OCI-LY7 (cell line): ENCODE data around the gene CFAP157.

Source experiments
- EZH2phosphoT487 ChIP-seq: fragments of 200-600 bp; sonication (generic); IDR thresholded peaks from 2 replicates; pipeline ENCODE4 v1.6.1; 2018; ENCODE audit warnings: low read depth, borderline replicate concordance, mild to moderate bottlenecking, mixed run types, antibody characterized with exemption, low read length, moderate library complexity, mixed read lengths
- TF ChIP-seq, protein P1 (sequence below): fragments of 200-600 bp; sonication (generic); conservative IDR thresholded peaks from 2 replicates; pipeline ENCODE4 v1.5.1; 2014; ENCODE audit warnings: mild to moderate bottlenecking, antibody characterized with exemption, low read length, moderate library complexity, mixed read lengths

- TF ChIP-seq, protein P1, sequence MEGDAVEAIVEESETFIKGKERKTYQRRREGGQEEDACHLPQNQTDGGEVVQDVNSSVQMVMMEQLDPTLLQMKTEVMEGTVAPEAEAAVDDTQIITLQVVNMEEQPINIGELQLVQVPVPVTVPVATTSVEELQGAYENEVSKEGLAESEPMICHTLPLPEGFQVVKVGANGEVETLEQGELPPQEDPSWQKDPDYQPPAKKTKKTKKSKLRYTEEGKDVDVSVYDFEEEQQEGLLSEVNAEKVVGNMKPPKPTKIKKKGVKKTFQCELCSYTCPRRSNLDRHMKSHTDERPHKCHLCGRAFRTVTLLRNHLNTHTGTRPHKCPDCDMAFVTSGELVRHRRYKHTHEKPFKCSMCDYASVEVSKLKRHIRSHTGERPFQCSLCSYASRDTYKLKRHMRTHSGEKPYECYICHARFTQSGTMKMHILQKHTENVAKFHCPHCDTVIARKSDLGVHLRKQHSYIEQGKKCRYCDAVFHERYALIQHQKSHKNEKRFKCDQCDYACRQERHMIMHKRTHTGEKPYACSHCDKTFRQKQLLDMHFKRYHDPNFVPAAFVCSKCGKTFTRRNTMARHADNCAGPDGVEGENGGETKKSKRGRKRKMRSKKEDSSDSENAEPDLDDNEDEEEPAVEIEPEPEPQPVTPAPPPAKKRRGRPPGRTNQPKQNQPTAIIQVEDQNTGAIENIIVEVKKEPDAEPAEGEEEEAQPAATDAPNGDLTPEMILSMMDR, result no peak
- TF ChIP-seq EZH2phosphoT487, result no peak
Measured at GRCh38 chr9:127658428-127658827, 48.4 kb upstream of the CFAP157 start.
